GM12878 (cell line): ENCODE measurements around the gene CRYAA. TPM values are rescaled to one million over a fixed set of nuclear protein-coding genes. Genes with fewer than 3 reads are reported as not detected.

Experiments used
- ATAC-seq: fragments of 200-7000 bp; cut with Tn5 transposase; 3 replicates; pipeline ENCODE4 v1.9.1; 2020; ENCODE audit warnings: mild to moderate bottlenecking, moderate library complexity
- BruUV-seq: library from RNA; stranded (reverse); fragments of 400-500 nt; replicated peaks from 2 replicates; lab custom pipeline; 2021; lab: Mats Ljungman, UMichigan
- CTCF ChIA-PET: fragments of 300-600 bp; sonication (Branson Sonifier 250); formaldehyde crosslinking; extraction: SDS; loops from one replicate; lab custom pipeline; 2021; ENCODE audit warnings: inconsistent platforms; lab: Yijun Ruan, JAX
- POLR2A ChIA-PET: fragments of 350-600 bp; formaldehyde crosslinking; extraction: SDS; loops from one replicate; lab custom pipeline; 2021; ENCODE audit warnings: inconsistent platforms; lab: Charles Lee
- RAD21 ChIA-PET: fragments of 300-600 bp; sonication (Branson Sonifier 250); formaldehyde crosslinking; loops from one replicate; lab custom pipeline; 2023; ENCODE audit warnings: antibody characterized with exemption; ENCODE audit not compliant: unreplicated experiment; lab: Charles Lee
- SMC1A ChIA-PET: fragments of 300-600 bp; sonication (Branson Sonifier 250); formaldehyde crosslinking; loops from one replicate; lab custom pipeline; 2023; ENCODE audit not compliant: unreplicated experiment, uncharacterized antibody; lab: Charles Lee
- DNase-seq: peaks from one replicate; pipeline ENCODE4 v3.0.0-alpha.2; 2011; ENCODE audit warnings: low read depth, low spot score
- FAIRE-seq: peaks from 3 replicates; lab custom pipeline; 2011; peaks lifted over from hg19 to GRCh38; lab: Jason Lieb, UNC
- H2AFZ ChIP-seq: 2 replicates; pipeline ENCODE4 v1.6.0; 2011; ENCODE audit warnings: low read depth, low read length, control low read depth; ENCODE audit not compliant: control insufficient read depth
- H3K27ac ChIP-seq: 2 replicates; pipeline ENCODE4 v1.5.1; 2011; ENCODE audit warnings: control low read depth; ENCODE audit not compliant: control insufficient read depth, insufficient read depth
- H3K27me3 ChIP-seq, 2 experiments: replicated peaks in 1 of 2; 2 replicates each; pipeline versions ENCODE4 v1.6.0 to v1.6.1; 2011; ENCODE audit warnings: low read length in 1 of 2; ENCODE audit not compliant: control insufficient read depth in 2 of 2, insufficient read depth in 2 of 2
- H3K36me3 ChIP-seq, 2 experiments: 2 replicates each; pipeline ENCODE4 v1.5.1; 2011; ENCODE audit warnings: low read length in 1 of 2; ENCODE audit not compliant: control insufficient read depth in 2 of 2, insufficient read depth in 2 of 2
- H3K4me1 ChIP-seq: 2 replicates; pipeline ENCODE4 v1.6.1; 2011; ENCODE audit warnings: mild to moderate bottlenecking, low read length, moderate library complexity, mixed read lengths; ENCODE audit not compliant: control insufficient read depth, insufficient read depth
- H3K4me2 ChIP-seq: 2 replicates; pipeline ENCODE4 v1.6.0; 2011; ENCODE audit warnings: control low read depth; ENCODE audit not compliant: control insufficient read depth, insufficient read depth
- H3K4me3 ChIP-seq: fragments of 200-600 bp; sonication (generic); 2 replicates; pipeline ENCODE4 v1.5.1; 2016
- H3K79me2 ChIP-seq: 2 replicates; pipeline ENCODE4 v1.6.0; 2011; ENCODE audit warnings: low read length; ENCODE audit not compliant: control insufficient read depth, insufficient read depth
- H3K9ac ChIP-seq: 2 replicates; pipeline ENCODE4 v1.8.0; 2011; ENCODE audit warnings: low read length, control low read depth, mixed read lengths; ENCODE audit not compliant: control insufficient read depth, insufficient read depth
- H3K9me3 ChIP-seq: replicated peaks from 3 replicates; pipeline ENCODE4 v1.5.1; 2011; ENCODE audit warnings: mild to moderate bottlenecking, low read length; ENCODE audit not compliant: control insufficient read depth, insufficient read depth
- H4K20me1 ChIP-seq: 2 replicates; pipeline ENCODE4 v1.6.0; 2011; ENCODE audit not compliant: control insufficient read depth, insufficient read depth
- CHD4 ChIP-seq: fragments of 200-600 bp; sonication (generic); IDR thresholded peaks from 2 replicates; pipeline ENCODE4 v1.6.1; 2016; ENCODE audit warnings: mild to moderate bottlenecking
- GABPA ChIP-seq: IDR thresholded peaks from 2 replicates; pipeline ENCODE4 v1.6.1; 2014; ENCODE audit warnings: antibody characterized with exemption, low read depth, mild to moderate bottlenecking, inconsistent platforms
- HDGF ChIP-seq: fragments of 450-650 bp; IDR thresholded peaks from 2 replicates; pipeline ENCODE4 v1.6.1; 2016; ENCODE audit warnings: antibody characterized with exemption
- IRF4 ChIP-seq: IDR thresholded peaks from 2 replicates; pipeline ENCODE4 v1.6.1; 2011; ENCODE audit warnings: low read depth, low read length
- JUNB ChIP-seq: IDR thresholded peaks from 2 replicates; pipeline ENCODE4 v1.6.1; 2016; ENCODE audit warnings: antibody characterized with exemption, mild to moderate bottlenecking
- JUND ChIP-seq: IDR thresholded peaks from 2 replicates; pipeline ENCODE4 v1.6.1; 2012; ENCODE audit warnings: low read depth, mild to moderate bottlenecking, low read length, improper control_type of control experiment, moderate library complexity
- MEF2B ChIP-seq: fragments of 450-650 bp; IDR thresholded peaks from 2 replicates; pipeline ENCODE4 v1.6.1; 2018; ENCODE audit warnings: mild to moderate bottlenecking, moderate library complexity; ENCODE audit not compliant: partially characterized antibody, poor library complexity, severe bottlenecking
- MTA3 ChIP-seq: IDR thresholded peaks from 2 replicates; pipeline ENCODE4 v1.6.1; 2012; ENCODE audit warnings: low read length, inconsistent platforms, borderline replicate concordance
- MXI1 ChIP-seq: fragments of 150-350 bp; IDR thresholded peaks from 2 replicates; pipeline ENCODE4 v1.6.1; 2011; ENCODE audit warnings: low read depth, mild to moderate bottlenecking, inconsistent platforms, low read length, improper control_type of control experiment
- POU2F2 ChIP-seq: IDR thresholded peaks from 3 replicates; pipeline ENCODE4 v1.6.1; 2011; ENCODE audit warnings: low read depth, mild to moderate bottlenecking, low read length, borderline replicate concordance
- RBBP5 ChIP-seq: fragments of 200-600 bp; sonication (generic); conservative IDR thresholded peaks from 2 replicates; pipeline ENCODE4 v1.6.1; 2016
- SPI1 ChIP-seq: IDR thresholded peaks from 2 replicates; pipeline ENCODE4 v1.6.1; 2011; ENCODE audit warnings: low read depth, mild to moderate bottlenecking, low read length, moderate library complexity, borderline replicate concordance; ENCODE audit not compliant: insufficient read depth
- ZBED1 ChIP-seq: IDR thresholded peaks from 2 replicates; pipeline ENCODE4 v1.6.1; 2016; ENCODE audit warnings: borderline replicate concordance
- WGBS: methylation state at CpG from one replicate; pipeline ENCODE4 v1.1.6; 2016; ENCODE audit warnings: low lambda C conversion rate; ENCODE audit not compliant: insufficient replicate concordance, insufficient coverage; ENCODE audit errors: missing lambda C conversion rate; 5-methylcytosine and 5-hydroxymethylcytosine counted together
- in situ Hi-C: fragments of 300-500 bp; cut with MboI; formaldehyde crosslinking; loops from 9 replicates; pipeline ENCODE4 v1.14.3; 2018; ENCODE audit warnings: mixed read lengths
- intact Hi-C: fragments of 100-400 bp; cut with micrococcal nuclease; formaldehyde crosslinking; loops from one replicate; pipeline ENCODE4 v1.14.2; 2022; ENCODE audit not compliant: unreplicated experiment
- polyA plus RNA-seq, 11 experiments: library from polyadenylated mRNA; depleted of rRNA in 4 of 11; unstranded in 6 of 11; stranded (reverse) in 5 of 11; fragments of >200 nt; fragmentation: Nextera tagmentation in 4 of 11; fragmentation: Illumina TruSeq in 1 of 11; extraction: Ambion mirVana in 4 of 11; extraction: Trizol in 1 of 11; gene quantifications; 1 replicate in 1 of 11; 2 replicates in 10 of 11; pipeline versions ENCODE4 v1.2.1 to v1.2.3, GENCODE V29; 2011 to 2016; ENCODE audit warnings: inconsistent platforms in 2 of 11, missing spikeins in 2 of 11, low read depth in 1 of 11
- total RNA-seq, 4 experiments: library from RNA; depleted of rRNA in 3 of 4; stranded (reverse); fragments of >200 nt in 3 of 4; fragmentation: Illumina TruSeq in 1 of 4; extraction: Trizol in 1 of 4; gene quantifications; 2 replicates each; pipeline versions ENCODE4 v1.2.1 to v1.2.3, GENCODE V29; 2013 to 2021
- TF ChIP-seq, protein P1 (sequence below): IDR thresholded peaks from 2 replicates; pipeline ENCODE4 v1.6.1; 2012; ENCODE audit warnings: low read length, inconsistent platforms
- TF ChIP-seq, protein P2 (sequence below): IDR thresholded peaks from 2 replicates; pipeline ENCODE4 v1.6.1; 2012; ENCODE audit warnings: low read depth, low read length, improper control_type of control experiment

CRYAA gene
- total and polyA plus RNA-seq, 10 of the 15 experiments (the other 5 are each of a cell fraction or from before 2014, with no cell fraction given) = not detected

DNA sequence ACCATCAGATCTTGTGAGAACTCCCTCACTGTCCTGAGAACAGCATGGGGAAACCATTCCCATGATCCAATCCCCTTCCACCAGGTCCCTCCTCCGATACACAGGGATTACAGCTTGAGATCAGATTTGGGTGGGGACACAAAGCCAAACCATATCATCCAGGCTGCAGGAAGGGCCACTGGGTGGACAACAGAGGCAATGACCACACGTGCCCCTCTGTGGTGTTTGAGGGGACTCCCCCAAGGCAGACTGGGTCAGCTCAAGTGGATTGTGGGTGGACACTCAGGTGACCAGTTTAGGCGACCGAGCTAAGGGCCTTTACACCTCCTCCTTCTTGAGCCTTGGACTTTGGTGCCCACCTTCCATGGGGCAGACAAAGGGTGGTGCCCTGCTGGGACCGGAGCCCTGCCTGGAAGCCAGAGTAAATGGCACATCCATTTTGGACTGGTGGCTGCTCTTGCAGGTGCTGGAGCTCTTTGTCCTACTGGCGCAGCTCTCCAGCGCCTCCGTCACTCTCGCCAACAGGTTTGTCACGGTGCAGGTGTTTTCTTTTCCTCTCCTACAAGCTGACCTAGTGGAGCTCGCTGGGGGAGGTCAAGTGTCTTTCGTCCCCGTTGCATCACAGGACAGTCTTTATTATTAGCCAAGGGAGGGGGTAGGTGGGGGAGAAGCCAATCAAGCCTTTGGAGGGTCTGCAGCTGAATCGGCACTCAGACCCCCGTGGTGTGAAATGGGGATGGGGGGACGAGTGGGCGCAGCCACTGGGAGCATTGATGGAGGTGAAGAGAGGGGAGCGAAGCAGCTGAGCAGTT is 37.6 kb downstream of the CRYAA start:
- SMC1A ChIA-PET = interaction anchor here (1.0 kb wide), 1 partner anchor 14 kb away, joined by 5 read pairs; no protein-coding TSS in a partner anchor
- no peaks in the 10 kb centered on the region for H3K79me2 ChIP-seq
- FAIRE-seq = no peak
- H3K4me2 ChIP-seq = no peak overlapping the region
- RAD21 ChIA-PET = no interaction called here
- no peak overlapping the region for H3K27ac ChIP-seq
- H4K20me1 ChIP-seq = no peaks in the 10 kb centered on the region
- WGBS = 38% methylated on average over 18 of the region's 18 CpGs
- no peaks in the 10 kb centered on the region for H3K4me1 ChIP-seq
- no peak for ATAC-seq
- H3K36me3 ChIP-seq = no peaks in the 10 kb centered on the region
- no peak for TF ChIP-seq MEF2B
- no peak for TF ChIP-seq JUNB
- TF ChIP-seq GABPA = no peak
- no peak for TF ChIP-seq HDGF
- TF ChIP-seq ZBED1 = no peak
- TF ChIP-seq MXI1 = no peak
- TF ChIP-seq MTA3 = no peak
- BruUV-seq = no TSS peak
- H3K9me3 ChIP-seq = peaks cover 2% of the 10 kb centered on the region; the same call in 2 of the 3 replicates
- CTCF ChIA-PET = interaction anchor here (0.7 kb wide), 1 partner anchor 133 kb away, joined by 3 read pairs; no protein-coding TSS in a partner anchor
- H2AFZ ChIP-seq = no peak overlapping the region
- no peak for DNase-seq
- in situ Hi-C loops = no loop called here
- POLR2A ChIA-PET = no interaction called here
- H3K4me3 ChIP-seq = no peak overlapping the region
- no peaks in the 10 kb centered on the region; a peak in 1 of 4 replicates for H3K27me3 ChIP-seq
- intact Hi-C loops = no loop called here
- no peak overlapping the region for H3K9ac ChIP-seq

DNA sequence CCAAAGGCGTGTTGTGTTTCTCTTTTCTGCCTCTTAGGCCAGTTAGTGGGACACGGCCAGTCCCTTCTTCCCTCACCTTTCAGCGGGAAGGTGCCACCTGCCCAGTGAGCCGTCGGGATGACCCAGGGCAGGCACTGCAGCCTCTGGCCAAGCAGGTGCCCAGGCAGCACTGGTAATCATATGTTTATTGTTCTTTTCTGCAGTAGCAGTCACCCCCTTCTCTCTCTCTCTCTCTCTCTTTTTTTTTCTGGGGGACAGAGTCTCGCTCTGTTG is 38.2 kb downstream of the CRYAA start:
- ChIA-PET RAD21 (no interaction called here), POLR2A (no interaction called here), CTCF (no interaction called here)
- FAIRE-seq (no peak), ATAC-seq (no peak)
- peaks cover 2% of the 10 kb centered on the region; the same call in 2 of the 3 replicates for H3K9me3 ChIP-seq
- in situ Hi-C loops = no loop called here
- no peaks in the 10 kb centered on the region for H3K79me2 ChIP-seq
- TF ChIP-seq IRF4 (no peak), RBBP5 (no peak), CHD4 (no peak), SPI1 (no peak), POU2F2 (no peak), JUND (no peak)
- TF ChIP-seq, protein P1, sequence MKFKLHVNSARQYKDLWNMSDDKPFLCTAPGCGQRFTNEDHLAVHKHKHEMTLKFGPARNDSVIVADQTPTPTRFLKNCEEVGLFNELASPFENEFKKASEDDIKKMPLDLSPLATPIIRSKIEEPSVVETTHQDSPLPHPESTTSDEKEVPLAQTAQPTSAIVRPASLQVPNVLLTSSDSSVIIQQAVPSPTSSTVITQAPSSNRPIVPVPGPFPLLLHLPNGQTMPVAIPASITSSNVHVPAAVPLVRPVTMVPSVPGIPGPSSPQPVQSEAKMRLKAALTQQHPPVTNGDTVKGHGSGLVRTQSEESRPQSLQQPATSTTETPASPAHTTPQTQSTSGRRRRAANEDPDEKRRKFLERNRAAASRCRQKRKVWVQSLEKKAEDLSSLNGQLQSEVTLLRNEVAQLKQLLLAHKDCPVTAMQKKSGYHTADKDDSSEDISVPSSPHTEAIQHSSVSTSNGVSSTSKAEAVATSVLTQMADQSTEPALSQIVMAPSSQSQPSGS = no peak
- TF ChIP-seq, protein P2, sequence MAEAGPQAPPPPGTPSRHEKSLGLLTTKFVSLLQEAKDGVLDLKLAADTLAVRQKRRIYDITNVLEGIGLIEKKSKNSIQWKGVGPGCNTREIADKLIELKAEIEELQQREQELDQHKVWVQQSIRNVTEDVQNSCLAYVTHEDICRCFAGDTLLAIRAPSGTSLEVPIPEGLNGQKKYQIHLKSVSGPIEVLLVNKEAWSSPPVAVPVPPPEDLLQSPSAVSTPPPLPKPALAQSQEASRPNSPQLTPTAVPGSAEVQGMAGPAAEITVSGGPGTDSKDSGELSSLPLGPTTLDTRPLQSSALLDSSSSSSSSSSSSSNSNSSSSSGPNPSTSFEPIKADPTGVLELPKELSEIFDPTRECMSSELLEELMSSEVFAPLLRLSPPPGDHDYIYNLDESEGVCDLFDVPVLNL = no peak
- TF ChIP-seq, all 136 proteins: peak for 0
- no peaks in the 10 kb centered on the region for H3K4me1 ChIP-seq
- BruUV-seq = no TSS peak
- intact Hi-C loops = no loop called here
- H3K4me3 ChIP-seq = no peak overlapping the region
- H4K20me1 ChIP-seq = no peaks in the 10 kb centered on the region
- no peak for DNase-seq
- SMC1A ChIA-PET = no interaction called here
- no peak overlapping the region for H3K27ac ChIP-seq
- H3K27me3 ChIP-seq = no peaks in the 10 kb centered on the region; a peak in 1 of 4 replicates
- no peak overlapping the region for H3K9ac ChIP-seq
- H3K36me3 ChIP-seq = no peaks in the 10 kb centered on the region
- no peak overlapping the region for H2AFZ ChIP-seq
- no peak overlapping the region for H3K4me2 ChIP-seq
- 24% methylated on average over 5 of the region's 6 CpGs for WGBS
